Measurements from ENCODE around the gene RILPL2. TPM values are rescaled to one million over a fixed set of nuclear protein-coding genes. Genes with fewer than 3 reads are reported as not detected.
"Not testable (repeated sequence)": the region's sequence is repeated elsewhere in the genome, so short reads cannot be mapped to it uniquely, and the experiment has no call there.

RILPL2 gene
- total and polyA plus RNA-seq, 2 experiments from 2014 or later, result 2.8 to 4.4 TPM

GRCh38 chr12:123428591-123428990, 7.9 kb downstream of the RILPL2 start:
- H3F3A ChIP-seq (ENCODE audit: insufficient read depth), result no peaks in the 10 kb centered on the region
- H3K9me2 ChIP-seq (ENCODE audit: insufficient read depth), result no peaks in the 10 kb centered on the region
- peaks cover 6% of the 10 kb centered on the region for H3K36me3 ChIP-seq (ENCODE audit: low read depth)
- TF ChIP-seq EZH2 (IDR thresholded peaks at IDR 0.05; ENCODE audit: insufficient read depth, poor library complexity, severe bottlenecking) (no peak), EZH2phosphoT487 (IDR thresholded peaks at IDR 0.05; ENCODE audit: insufficient read depth, low read depth) (no peak)
- H3K4me2 ChIP-seq (ENCODE audit: unreplicated experiment), result no peak overlapping the region
- no peak for DNase-seq
- H3K4me1 ChIP-seq (ENCODE audit: insufficient read depth), result 0 out of 2 replicates have a peak, but pooled peaks cover 4% of the 10 kb centered on the region
- H3K9me3 ChIP-seq (ENCODE audit: low read depth), result no peaks in the 10 kb centered on the region
- H2AFZ ChIP-seq, result no peak overlapping the region
- no peaks in the 10 kb centered on the region for H3K27me3 ChIP-seq (replicated peaks; ENCODE audit: insufficient read depth)
- H3K4me3 ChIP-seq, result no peak overlapping the region
- no peak overlapping the region for H3K9ac ChIP-seq
- no peak overlapping the region for H3K27ac ChIP-seq
- in situ Hi-C loops (cut with MboI), result no loop called here
- H3K79me2 ChIP-seq (ENCODE audit: insufficient read depth), result peaks cover 22% of the 10 kb centered on the region
- no peaks in the 10 kb centered on the region for H4K20me1 ChIP-seq (ENCODE audit: insufficient read depth)
- WGBS, 2 experiments (ENCODE audit: low coverage in 1 of 2, low lambda C conversion rate in 2 of 2, missing lambda C conversion rate in 2 of 2), result 74 to 78% methylated on average over 6 of the region's 6 CpGs

GRCh38 chr12:123427036-123427769, 9.3 kb downstream of the RILPL2 start:
- H3K9me2 ChIP-seq (ENCODE audit: insufficient read depth), result no peaks in the 10 kb centered on the region
- H3K79me2 ChIP-seq (ENCODE audit: insufficient read depth), result peaks cover 12% of the 10 kb centered on the region
- no peaks in the 10 kb centered on the region for H3K9me3 ChIP-seq (ENCODE audit: low read depth)
- no peak overlapping the region for H3K4me2 ChIP-seq (ENCODE audit: unreplicated experiment)
- H3K4me3 ChIP-seq, result no peak overlapping the region
- H4K20me1 ChIP-seq (ENCODE audit: insufficient read depth), result no peaks in the 10 kb centered on the region
- DNase-seq, result no peak
- TF ChIP-seq EZH2phosphoT487 (IDR thresholded peaks at IDR 0.05; ENCODE audit: insufficient read depth, low read depth) (no peak), EZH2 (IDR thresholded peaks at IDR 0.05; ENCODE audit: insufficient read depth, poor library complexity, severe bottlenecking) (no peak)
- H3K36me3 ChIP-seq (ENCODE audit: low read depth), result peaks cover 6% of the 10 kb centered on the region
- no peaks in the 10 kb centered on the region for H3K27me3 ChIP-seq (replicated peaks; ENCODE audit: insufficient read depth)
- no peak overlapping the region for H3K27ac ChIP-seq
- no peak overlapping the region for H3K9ac ChIP-seq
- no peak overlapping the region for H2AFZ ChIP-seq
- H3K4me1 ChIP-seq (ENCODE audit: insufficient read depth), result no peaks in the 10 kb centered on the region
- WGBS, 2 experiments (ENCODE audit: low coverage in 1 of 2, low lambda C conversion rate in 2 of 2, missing lambda C conversion rate in 2 of 2), result 96 to 97% methylated on average over 8 of the region's 8 CpGs
- no peaks in the 10 kb centered on the region for H3F3A ChIP-seq (ENCODE audit: insufficient read depth)
- in situ Hi-C loops (cut with MboI), result no loop called here

- H3K4me1 ChIP-seq (ENCODE audit: insufficient read depth), result no peaks in the 10 kb centered on the region
- H3K9me2 ChIP-seq (ENCODE audit: insufficient read depth), result no peaks in the 10 kb centered on the region
- H2AFZ ChIP-seq, result no peak overlapping the region
- no peaks in the 10 kb centered on the region for H3K27me3 ChIP-seq (replicated peaks; ENCODE audit: insufficient read depth)
- no peaks in the 10 kb centered on the region for H3K79me2 ChIP-seq (ENCODE audit: insufficient read depth)
- no peak overlapping the region for H3K4me3 ChIP-seq
- H3K9me3 ChIP-seq (ENCODE audit: low read depth), result no peaks in the 10 kb centered on the region
- in situ Hi-C loops (cut with MboI), result no loop called here
- TF ChIP-seq EZH2phosphoT487 (IDR thresholded peaks at IDR 0.05; ENCODE audit: insufficient read depth, low read depth), result no peak
- TF ChIP-seq EZH2 (IDR thresholded peaks at IDR 0.05; ENCODE audit: insufficient read depth, poor library complexity, severe bottlenecking), result no peak
- WGBS, 2 experiments (ENCODE audit: low coverage in 1 of 2, low lambda C conversion rate in 2 of 2, missing lambda C conversion rate in 2 of 2), result 97 to 100% methylated on average over 1 to 2 of the region's 2 CpGs
- H3K36me3 ChIP-seq (ENCODE audit: low read depth), result no peaks in the 10 kb centered on the region; the same call in 1 of the 2 replicates
- H3K9ac ChIP-seq, result no peak overlapping the region
- no peaks in the 10 kb centered on the region for H4K20me1 ChIP-seq (ENCODE audit: insufficient read depth)
- H3F3A ChIP-seq (ENCODE audit: insufficient read depth), result no peaks in the 10 kb centered on the region
- no peak for DNase-seq
- no peak overlapping the region for H3K4me2 ChIP-seq (ENCODE audit: unreplicated experiment)
- H3K27ac ChIP-seq, result no peak overlapping the region
Measured at GRCh38 chr12:123421314-123421713, 15.2 kb downstream of the RILPL2 start.

GRCh38 chr12:123410041-123410412, 26.5 kb downstream of the RILPL2 start:
- 98% methylated on average over 5 of the region's 5 CpGs for WGBS, 2 experiments (ENCODE audit: low coverage in 1 of 2, low lambda C conversion rate in 2 of 2, missing lambda C conversion rate in 2 of 2)
- TF ChIP-seq EZH2 (IDR thresholded peaks at IDR 0.05; ENCODE audit: insufficient read depth, poor library complexity, severe bottlenecking) (no peak), EZH2phosphoT487 (IDR thresholded peaks at IDR 0.05; ENCODE audit: insufficient read depth, low read depth) (no peak)
- no peak overlapping the region for H3K9ac ChIP-seq
- H3F3A ChIP-seq (ENCODE audit: insufficient read depth), result peaks cover 22% of the 10 kb centered on the region
- peaks cover 14% of the 10 kb centered on the region for H3K79me2 ChIP-seq (ENCODE audit: insufficient read depth)
- peaks cover 28% of the 10 kb centered on the region for H3K36me3 ChIP-seq (ENCODE audit: low read depth)
- H3K27me3 ChIP-seq (replicated peaks; ENCODE audit: insufficient read depth), result no peaks in the 10 kb centered on the region
- H4K20me1 ChIP-seq (ENCODE audit: insufficient read depth), result no peaks in the 10 kb centered on the region
- H3K4me1 ChIP-seq (ENCODE audit: insufficient read depth), result no peaks in the 10 kb centered on the region
- H2AFZ ChIP-seq, result no peak overlapping the region
- DNase-seq, result no peak
- H3K9me3 ChIP-seq (ENCODE audit: low read depth), result no peaks in the 10 kb centered on the region
- in situ Hi-C loops (cut with MboI), result no loop called here
- H3K4me2 ChIP-seq (ENCODE audit: unreplicated experiment), result no peak overlapping the region
- no peak overlapping the region for H3K27ac ChIP-seq
- H3K9me2 ChIP-seq (ENCODE audit: insufficient read depth), result no peaks in the 10 kb centered on the region
- H3K4me3 ChIP-seq, result no peak overlapping the region

- H3K9me2 ChIP-seq (ENCODE audit: insufficient read depth); DNase-seq; H3K9ac ChIP-seq; in situ Hi-C loops (cut with MboI); H3K4me2 ChIP-seq (ENCODE audit: unreplicated experiment); H3K9me3 ChIP-seq (ENCODE audit: low read depth); H2AFZ ChIP-seq; H3K4me3 ChIP-seq; H3K27me3 ChIP-seq (replicated peaks; ENCODE audit: insufficient read depth); H3K27ac ChIP-seq; H3K4me1 ChIP-seq (ENCODE audit: insufficient read depth); H4K20me1 ChIP-seq (ENCODE audit: insufficient read depth): not testable (repeated sequence)
- Histone ChIP-seq H3K79me2 (ENCODE audit: insufficient read depth) (peaks cover 20% of the 10 kb centered on the region), H3K36me3 (ENCODE audit: low read depth) (peaks cover 34% of the 10 kb centered on the region), H3F3A (ENCODE audit: insufficient read depth) (peaks cover 22% of the 10 kb centered on the region)
- 88% methylated on average over 11 of the region's 11 CpGs for WGBS, 2 experiments (ENCODE audit: low coverage in 1 of 2, low lambda C conversion rate in 2 of 2, missing lambda C conversion rate in 2 of 2)
Measured at GRCh38 chr12:123409284-123410040, 27.0 kb downstream of the RILPL2 start.

GRCh38 chr12:123408619-123409018, 27.9 kb downstream of the RILPL2 start:
- H3K36me3 ChIP-seq (ENCODE audit: low read depth), result peaks cover 43% of the 10 kb centered on the region
- H2AFZ ChIP-seq; H3K27ac ChIP-seq; H4K20me1 ChIP-seq (ENCODE audit: insufficient read depth); H3K9me2 ChIP-seq (ENCODE audit: insufficient read depth); in situ Hi-C loops (cut with MboI); H3K4me3 ChIP-seq; H3K4me2 ChIP-seq (ENCODE audit: unreplicated experiment); DNase-seq; H3K9ac ChIP-seq; H3K27me3 ChIP-seq (replicated peaks; ENCODE audit: insufficient read depth); H3K4me1 ChIP-seq (ENCODE audit: insufficient read depth); H3K9me3 ChIP-seq (ENCODE audit: low read depth): not testable (repeated sequence)
- H3F3A ChIP-seq (ENCODE audit: insufficient read depth), result peaks cover 26% of the 10 kb centered on the region
- 92 to 100% methylated on average over 5 to 6 of the region's 7 CpGs for WGBS, 2 experiments (ENCODE audit: low coverage in 1 of 2, low lambda C conversion rate in 2 of 2, missing lambda C conversion rate in 2 of 2)
- H3K79me2 ChIP-seq (ENCODE audit: insufficient read depth), result peaks cover 28% of the 10 kb centered on the region

Data from GM23248 (cell line).